Suprapubic skin (tissue), 4 donors: ENCODE results near the gene NF1.

Experiments
- EP300 ChIP-seq: sonication (generic); formaldehyde crosslinking; IDR thresholded peaks from one replicate; pipeline ENCODE4 v1.6.1; 2017; ENCODE audit warnings: antibody characterized with exemption
- POLR2A ChIP-seq, 2 donors: fragments of 450-650 bp; IDR thresholded peaks; one replicate each; pipeline ENCODE4 v1.6.1; 2017; ENCODE audit warnings: antibody characterized with exemption in 2 of 2, mild to moderate bottlenecking in 2 of 2, moderate library complexity in 2 of 2
- POLR2AphosphoS5 ChIP-seq, 3 donors: sonication (generic); formaldehyde crosslinking; IDR thresholded peaks; one replicate each; pipeline ENCODE4 v1.6.1; 2017; ENCODE audit warnings: antibody characterized with exemption in 3 of 3
- TF ChIP-seq, protein P1 (sequence below), 2 donors: fragments of 200-600 bp in 1 of 2; fragments of 450-650 bp in 1 of 2; sonication (generic) in 1 of 2; IDR thresholded peaks; one replicate each; pipeline ENCODE4 v1.5.1; 2016 to 2019; ENCODE audit warnings: antibody characterized with exemption in 2 of 2, mild to moderate bottlenecking in 1 of 2, moderate library complexity in 1 of 2

DNA sequence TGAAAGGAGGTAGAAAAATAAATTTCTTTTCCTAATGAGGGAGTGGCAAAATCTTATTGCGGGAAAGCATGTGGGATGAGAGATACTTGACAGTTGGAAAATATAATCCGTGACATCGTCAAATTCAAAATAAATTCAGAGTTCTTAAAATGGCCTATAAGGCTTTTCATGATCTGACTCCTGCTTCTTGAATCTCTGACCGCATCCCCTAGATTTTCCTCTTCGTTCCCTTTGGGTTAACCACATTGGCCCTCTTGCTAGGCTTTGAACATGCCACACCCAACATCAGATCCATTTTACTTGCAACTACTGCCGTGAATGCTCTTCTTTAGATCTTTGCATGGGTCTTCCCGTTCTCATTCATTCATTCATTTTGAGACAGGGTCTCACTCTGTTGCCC is 50.1 kb downstream of the NF1 start:
- TF ChIP-seq POLR2AphosphoS5 (IDR thresholded peaks at IDR 0.05), result no peak
- no peak for TF ChIP-seq POLR2A (IDR thresholded peaks at IDR 0.05)
- TF ChIP-seq, protein P1, sequence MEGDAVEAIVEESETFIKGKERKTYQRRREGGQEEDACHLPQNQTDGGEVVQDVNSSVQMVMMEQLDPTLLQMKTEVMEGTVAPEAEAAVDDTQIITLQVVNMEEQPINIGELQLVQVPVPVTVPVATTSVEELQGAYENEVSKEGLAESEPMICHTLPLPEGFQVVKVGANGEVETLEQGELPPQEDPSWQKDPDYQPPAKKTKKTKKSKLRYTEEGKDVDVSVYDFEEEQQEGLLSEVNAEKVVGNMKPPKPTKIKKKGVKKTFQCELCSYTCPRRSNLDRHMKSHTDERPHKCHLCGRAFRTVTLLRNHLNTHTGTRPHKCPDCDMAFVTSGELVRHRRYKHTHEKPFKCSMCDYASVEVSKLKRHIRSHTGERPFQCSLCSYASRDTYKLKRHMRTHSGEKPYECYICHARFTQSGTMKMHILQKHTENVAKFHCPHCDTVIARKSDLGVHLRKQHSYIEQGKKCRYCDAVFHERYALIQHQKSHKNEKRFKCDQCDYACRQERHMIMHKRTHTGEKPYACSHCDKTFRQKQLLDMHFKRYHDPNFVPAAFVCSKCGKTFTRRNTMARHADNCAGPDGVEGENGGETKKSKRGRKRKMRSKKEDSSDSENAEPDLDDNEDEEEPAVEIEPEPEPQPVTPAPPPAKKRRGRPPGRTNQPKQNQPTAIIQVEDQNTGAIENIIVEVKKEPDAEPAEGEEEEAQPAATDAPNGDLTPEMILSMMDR (IDR thresholded peaks at IDR 0.05), result no peak
- no peak for TF ChIP-seq EP300
